ENCODE data around the gene DTHD1. TPM values are rescaled to one million over a fixed set of nuclear protein-coding genes. Genes with fewer than 3 reads are reported as not detected.

The DTHD1 gene
- not detected in 2 replicates for total RNA-seq (2014; rRNA removed; shearing (Covaris generic))

GRCh38 chr4:36281384-36282106 lies at the start of gene DTHD1:
Gene DTHD1, plus strand, starts transcription at chr4:36281616. Its CDS starts 143 bp downstream, at chr4:36281759.
- peak; percentile 1 for DNase-seq (ENCODE audit: low read depth)

DNA sequence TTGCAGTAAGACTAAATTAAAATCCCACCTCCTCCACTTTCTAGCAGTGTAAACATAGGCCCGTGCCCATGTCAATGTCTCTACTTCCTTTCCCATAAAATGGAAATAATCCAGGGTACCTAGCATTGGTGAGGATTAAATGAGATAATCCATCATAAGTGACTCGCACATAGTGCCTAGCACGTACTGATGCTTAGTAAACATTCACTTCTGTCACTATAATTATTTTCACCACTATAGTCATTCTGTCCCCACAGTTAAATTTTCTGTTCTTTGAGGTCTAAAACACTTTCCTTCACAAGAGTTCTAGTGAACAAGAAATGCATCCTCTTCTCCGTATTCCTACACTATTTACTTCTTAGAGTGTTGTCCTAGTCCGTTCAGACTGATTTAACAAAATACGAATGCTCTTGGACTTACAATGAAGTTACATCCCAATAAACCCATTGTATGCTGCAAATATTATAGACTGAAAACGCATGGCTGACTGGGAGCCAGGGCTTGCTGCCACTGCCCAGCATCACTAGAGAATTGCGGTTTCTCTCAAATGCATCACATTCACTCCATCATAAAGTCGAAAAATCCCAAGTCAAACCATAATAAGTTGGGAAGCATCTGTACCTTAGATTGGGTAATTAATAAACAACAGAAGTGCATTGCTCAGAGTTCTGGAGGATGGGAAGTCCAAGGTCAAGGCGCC lies 47.7 kb upstream of the DTHD1 start:
- DNase-seq (ENCODE audit: low read depth), result no peak

GRCh38 chr4:36235306-36235705 lies 46.1 kb upstream of the DTHD1 start:
- peak; percentile 12 for DNase-seq (ENCODE audit: low read depth)

DNA sequence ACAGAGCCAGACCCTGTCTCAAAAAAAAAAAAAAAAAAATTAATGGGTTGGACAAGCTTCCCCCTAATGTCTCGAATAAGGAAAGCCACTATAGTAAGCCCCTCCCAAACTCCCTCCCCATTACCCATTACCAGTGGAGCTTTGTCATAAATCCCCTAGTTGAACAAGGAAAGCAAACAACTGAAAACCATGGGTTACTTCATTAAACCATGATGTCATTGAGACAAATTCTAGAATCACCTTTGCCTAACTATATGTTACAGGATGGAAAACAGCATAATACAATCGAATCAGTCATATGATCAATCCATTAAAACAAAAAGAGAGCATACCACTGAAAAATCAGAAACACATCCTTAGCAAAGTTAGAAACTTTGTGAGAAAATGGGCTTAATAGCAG lies 45.3 kb upstream of the DTHD1 start:
- no peak for DNase-seq (ENCODE audit: low read depth)

- no peak for DNase-seq (ENCODE audit: low read depth)
Observed at GRCh38 chr4:36237366-36238313, 43.8 kb upstream of the DTHD1 start.

GRCh38 chr4:36241771-36242170 lies 39.6 kb upstream of the DTHD1 start:
- no peak for DNase-seq (ENCODE audit: low read depth)

DNA sequence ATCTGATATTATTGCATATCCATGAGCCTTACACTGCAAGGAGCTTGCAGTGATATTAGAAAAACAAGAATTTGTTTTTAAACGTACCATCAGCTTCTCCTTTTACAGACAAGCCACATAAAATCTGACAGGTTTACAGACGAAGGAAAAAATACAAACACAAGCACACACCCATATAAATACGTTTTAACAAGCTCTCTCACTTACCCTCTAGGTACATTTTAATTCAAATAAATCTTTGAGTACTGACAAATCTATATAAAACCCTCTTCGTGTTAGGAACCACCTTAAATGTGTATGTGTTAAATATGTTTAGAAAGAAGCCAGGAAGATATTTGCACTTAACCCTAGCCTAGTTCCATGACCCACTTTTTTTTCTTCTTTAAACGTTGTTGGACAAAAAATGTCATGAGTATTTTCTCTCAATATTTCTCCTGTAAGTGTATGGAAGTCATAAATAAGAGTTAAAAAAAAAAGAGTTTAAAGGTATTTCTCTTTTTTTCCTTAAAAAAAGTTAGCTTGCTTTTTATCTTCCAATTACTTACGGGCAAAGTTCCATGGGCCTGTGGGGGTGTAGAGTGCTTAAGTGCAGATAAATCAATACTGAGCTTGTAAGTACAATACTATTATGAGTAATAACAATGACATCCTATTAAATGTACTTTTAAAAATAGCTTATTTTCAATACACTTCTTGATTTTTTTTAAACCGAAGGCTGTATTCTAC lies 38.6 kb upstream of the DTHD1 start:
- no peak for DNase-seq (ENCODE audit: low read depth)

GRCh38 chr4:36243355-36244256 lies 37.8 kb upstream of the DTHD1 start:
- DNase-seq (ENCODE audit: low read depth), result peak; percentile 13

DNA sequence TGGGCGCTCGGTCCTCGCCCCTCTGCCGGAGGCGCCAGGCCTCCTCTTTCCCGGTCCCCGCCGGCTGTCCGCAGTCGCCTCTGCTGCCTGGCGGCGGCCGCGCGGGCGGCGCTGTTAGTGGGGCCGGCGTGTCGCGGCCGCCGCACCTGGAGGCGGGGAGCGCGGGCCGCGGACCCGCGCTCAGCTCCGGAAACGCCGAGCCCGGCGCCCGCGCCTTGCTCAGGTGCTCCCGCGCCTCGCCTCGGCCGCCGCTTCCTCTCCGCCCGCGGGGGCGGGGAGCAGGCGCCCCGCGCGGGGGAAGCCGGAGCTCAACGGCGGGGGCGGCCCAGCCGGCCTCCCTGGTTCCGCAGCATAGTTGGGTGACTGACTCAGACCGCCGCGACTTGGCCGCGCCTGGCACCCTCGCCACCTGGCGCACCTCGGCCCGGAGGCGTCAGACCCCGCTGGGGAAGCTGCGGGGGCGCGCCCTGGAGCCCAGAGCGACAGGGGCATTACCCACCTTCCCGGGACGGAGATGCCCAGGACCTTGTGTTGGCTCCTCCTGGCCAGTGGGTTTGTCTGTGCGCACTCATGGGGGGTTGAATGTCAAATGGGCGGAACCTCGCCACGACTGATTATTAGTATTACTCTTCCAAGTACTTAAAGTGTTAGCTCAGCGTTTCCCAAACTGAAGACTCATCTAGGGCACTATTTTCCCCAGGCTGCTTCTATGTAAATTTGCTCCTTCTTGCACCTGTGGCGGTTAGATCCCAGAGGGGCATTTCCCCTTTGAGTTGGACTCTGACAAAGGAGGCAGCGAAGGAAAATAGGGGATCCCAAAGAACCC lies 36.9 kb upstream of the DTHD1 start, which contains the start of gene ARAP2:
ARAP2 (minus strand) TSS at position 258 of the 826 bp plus-strand sequence. CDS start 15,028 bp downstream, outside the sequence.
- DNase-seq (ENCODE audit: low read depth), result peak; percentile 17

GRCh38 chr4:36249610-36250009 lies 31.8 kb upstream of the DTHD1 start:
- no peak for DNase-seq (ENCODE audit: low read depth)

GRCh38 chr4:36251983-36252382 lies 29.4 kb upstream of the DTHD1 start:
- no peak for DNase-seq (ENCODE audit: low read depth)

GRCh38 chr4:36254371-36254770 lies 27.0 kb upstream of the DTHD1 start:
- DNase-seq (ENCODE audit: low read depth), result no peak

- no peak for DNase-seq (ENCODE audit: low read depth)
Observed at GRCh38 chr4:36255577-36255976, 25.8 kb upstream of the DTHD1 start.

DNA sequence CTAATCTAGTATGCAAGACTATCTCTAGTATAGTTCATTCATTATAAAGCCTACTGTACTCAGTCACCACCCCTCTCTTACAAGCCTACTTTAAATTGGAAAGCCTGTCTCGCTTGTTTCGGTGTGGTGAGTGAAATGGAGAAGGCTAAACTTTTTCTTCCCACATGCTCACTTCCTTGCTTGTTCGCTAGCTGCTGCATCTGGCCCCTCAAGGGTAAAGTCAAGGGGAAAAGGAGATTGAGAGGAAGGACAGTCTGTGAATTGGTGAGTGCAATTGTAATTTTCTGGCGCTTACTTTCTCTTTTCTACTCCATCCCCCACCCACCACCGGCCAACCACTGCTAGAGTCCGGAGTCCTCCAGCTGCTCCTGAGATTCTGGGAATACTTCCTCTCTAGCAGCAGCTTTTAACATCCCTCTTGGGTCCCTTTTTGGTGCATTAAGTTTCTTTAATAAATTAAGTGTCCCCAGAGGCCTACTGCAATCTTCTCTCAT lies 25.0 kb upstream of the DTHD1 start:
- no peak for DNase-seq (ENCODE audit: low read depth)

GRCh38 chr4:36260731-36261130 lies 20.7 kb upstream of the DTHD1 start:
- DNase-seq (ENCODE audit: low read depth), result no peak

DNA sequence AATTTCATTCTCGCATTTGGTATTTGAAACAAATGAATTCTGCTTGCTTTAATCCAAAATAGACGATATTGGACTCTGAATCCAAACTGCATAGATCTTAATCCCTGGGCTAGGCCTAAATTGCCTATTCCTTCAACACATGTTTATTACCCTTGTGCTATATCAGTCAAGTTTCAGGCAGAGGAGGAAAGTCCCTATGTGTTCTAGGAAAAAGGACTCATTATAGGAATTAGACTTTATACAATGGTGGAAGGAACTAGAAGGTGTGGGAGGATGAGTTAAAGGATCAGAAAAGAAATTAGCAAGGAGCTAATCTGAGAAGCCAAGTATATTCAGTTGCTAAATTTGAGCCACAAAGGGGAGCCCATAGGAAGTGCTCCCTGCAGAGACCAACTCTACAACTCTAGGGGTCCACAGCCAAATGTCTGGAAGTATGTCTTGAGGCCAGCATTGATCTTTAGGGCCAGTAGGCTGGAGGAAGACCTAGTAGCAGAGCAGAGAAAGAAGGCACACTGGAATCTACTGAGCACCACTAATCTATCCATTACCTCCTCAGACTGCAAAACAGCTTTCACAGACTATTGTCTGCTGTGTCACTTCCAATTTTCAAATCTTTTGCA lies 17.1 kb upstream of the DTHD1 start:
- no peak for DNase-seq (ENCODE audit: low read depth)

DNA sequence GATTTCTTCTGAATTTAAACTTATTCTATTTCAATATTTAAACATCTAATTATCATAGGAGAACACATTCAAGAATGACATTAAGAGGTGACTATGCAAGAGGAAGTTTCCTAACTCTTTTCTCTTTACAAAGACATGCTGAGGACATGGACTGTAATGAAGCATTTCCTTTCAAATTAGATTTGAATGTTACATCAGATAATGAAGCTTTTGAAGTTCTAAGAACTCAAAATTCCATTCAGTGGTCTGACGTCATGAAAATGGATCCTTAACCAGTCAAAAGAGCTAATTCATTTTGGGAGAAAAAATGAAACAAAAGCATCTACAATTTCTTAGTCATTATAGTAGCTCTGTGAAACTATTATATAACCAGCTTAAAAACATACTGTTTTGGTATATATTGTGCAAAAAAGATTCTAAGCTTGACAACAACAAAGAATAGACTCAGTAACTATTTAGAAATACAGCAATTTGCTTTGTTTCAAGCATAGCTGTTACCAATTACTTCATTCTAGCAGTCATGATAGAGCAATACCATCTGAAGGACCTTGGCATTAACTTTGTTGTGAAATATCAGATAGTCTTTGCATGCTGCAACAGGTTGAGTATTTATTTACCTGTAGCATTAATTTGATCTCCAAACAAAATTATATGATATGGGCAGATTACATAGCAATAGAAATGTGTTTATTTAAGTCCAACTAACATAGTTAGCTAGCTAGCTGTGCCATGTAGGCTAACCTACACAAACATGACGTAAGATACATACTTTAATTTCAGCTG lies 13.7 kb upstream of the DTHD1 start:
- no peak for DNase-seq (ENCODE audit: low read depth)

DNA sequence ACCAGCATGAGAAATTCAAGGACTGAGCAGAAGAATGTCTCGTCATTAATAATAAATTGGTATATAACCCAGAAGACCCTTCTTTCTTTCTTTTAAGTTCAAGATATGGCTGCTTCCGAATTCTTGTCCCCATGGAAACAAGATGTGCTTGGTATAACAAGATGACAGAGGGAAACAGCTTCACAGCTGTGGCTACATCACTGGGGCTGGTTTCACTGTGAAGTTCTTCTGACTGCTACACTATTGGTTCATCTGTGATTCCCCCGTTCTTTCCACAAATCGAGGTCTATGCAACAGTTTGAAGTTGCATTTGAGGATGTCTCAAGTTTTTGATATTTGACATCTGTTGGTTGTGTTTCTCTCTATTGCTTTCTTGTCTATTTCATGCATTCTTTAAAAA lies 12.3 kb upstream of the DTHD1 start:
- DNase-seq (ENCODE audit: low read depth), result no peak

All from Daoy (cell line).